OCI-LY7 (cell line): ENCODE results near the gene ID1. TPM values are rescaled to one million over a fixed set of nuclear protein-coding genes. Genes with fewer than 3 reads are reported as not detected.

Experiments
- BruUV-seq: library from RNA; stranded (reverse); fragments of 400-500 nt; replicated peaks from 2 replicates; lab custom pipeline; 2021; lab: Mats Ljungman, UMichigan
- CTCF ChIA-PET: fragments of 300-600 bp; sonication (Branson Sonifier 250); formaldehyde crosslinking; loops from one replicate; lab custom pipeline; 2022; ENCODE audit warnings: antibody characterized with exemption; ENCODE audit not compliant: unreplicated experiment; lab: Charles Lee
- POLR2A ChIA-PET: fragments of 300-600 bp; sonication (Branson Sonifier 250); formaldehyde crosslinking; loops from one replicate; lab custom pipeline; 2022; ENCODE audit warnings: antibody characterized with exemption; lab: Charles Lee
- DNase-seq: peaks from one replicate; pipeline ENCODE4 v3.0.0-alpha.2; 2015; ENCODE audit warnings: low spot score
- H2AFZ ChIP-seq: fragments of 200-600 bp; sonication (generic), shearing (Covaris generic); 2 replicates; pipeline ENCODE4 v1.6.1; 2014; ENCODE audit warnings: mild to moderate bottlenecking, antibody characterized with exemption, low read length, moderate library complexity
- H3K27ac ChIP-seq: fragments of 200-600 bp; sonication (generic); 2 replicates; pipeline ENCODE4 v1.5.1; 2014; ENCODE audit warnings: mixed run types, low read depth, mild to moderate bottlenecking, moderate library complexity, low read length, inconsistent platforms; ENCODE audit not compliant: poor library complexity, severe bottlenecking
- H3K36me3 ChIP-seq: fragments of 200-600 bp; sonication (generic); 2 replicates; pipeline ENCODE4 v1.6.1; 2014; ENCODE audit warnings: mild to moderate bottlenecking, antibody characterized with exemption, low read length, moderate library complexity, mixed read lengths; ENCODE audit not compliant: insufficient read depth
- H3K4me1 ChIP-seq: fragments of 200-600 bp; sonication (generic); 2 replicates; pipeline ENCODE4 v1.5.1; 2014; ENCODE audit warnings: mild to moderate bottlenecking, low read length; ENCODE audit not compliant: insufficient read depth, poor library complexity, severe bottlenecking
- H3K4me2 ChIP-seq: fragments of 200-600 bp; sonication (generic); 2 replicates; pipeline ENCODE4 v1.6.1; 2014; ENCODE audit warnings: mild to moderate bottlenecking, low read length
- H3K4me3 ChIP-seq: fragments of 200-600 bp; sonication (generic); 2 replicates; pipeline ENCODE4 v1.5.1; 2014; ENCODE audit warnings: mild to moderate bottlenecking, low read depth, low read length; ENCODE audit not compliant: poor library complexity, severe bottlenecking
- H3K79me2 ChIP-seq: fragments of 200-600 bp; sonication (generic); 2 replicates; pipeline ENCODE4 v1.6.1; 2016; ENCODE audit warnings: low read depth, mild to moderate bottlenecking, low read length, moderate library complexity, mixed read lengths; ENCODE audit not compliant: insufficient read depth
- H3K9me2 ChIP-seq: fragments of 200-600 bp; sonication (generic); 2 replicates; pipeline ENCODE4 v1.6.1; 2016; ENCODE audit warnings: mild to moderate bottlenecking, low read length, mixed read lengths; ENCODE audit not compliant: insufficient read depth
- H3K9me3 ChIP-seq: fragments of 200-600 bp; sonication (generic); 2 replicates; pipeline ENCODE4 v1.6.1; 2014; ENCODE audit warnings: mild to moderate bottlenecking, mixed run types, low read length, mixed read lengths
- H4K20me1 ChIP-seq: fragments of 200-600 bp; sonication (generic); 2 replicates; pipeline ENCODE4 v1.6.1; 2014; ENCODE audit warnings: mild to moderate bottlenecking, antibody characterized with exemption, low read length, moderate library complexity, mixed read lengths; ENCODE audit not compliant: insufficient read depth
- EZH2phosphoT487 ChIP-seq: fragments of 200-600 bp; sonication (generic); IDR thresholded peaks from 2 replicates; pipeline ENCODE4 v1.6.1; 2018; ENCODE audit warnings: low read depth, borderline replicate concordance, mild to moderate bottlenecking, mixed run types, antibody characterized with exemption, low read length, moderate library complexity, mixed read lengths
- intact Hi-C: fragments of 100-400 bp; cut with micrococcal nuclease; formaldehyde crosslinking; loops from one replicate; pipeline ENCODE4 v1.10.0; 2022; ENCODE audit not compliant: unreplicated experiment
- total RNA-seq, 2 experiments: library from RNA; depleted of rRNA in 1 of 2; stranded (reverse); fragments of >200 nt in 1 of 2; shearing (Covaris generic) in 1 of 2; gene quantifications; 2 replicates each; pipeline ENCODE4 v1.2.3, GENCODE V29; 2014 to 2022
- TF ChIP-seq, protein P1 (sequence below): fragments of 200-600 bp; sonication (generic); conservative IDR thresholded peaks from 2 replicates; pipeline ENCODE4 v1.5.1; 2014; ENCODE audit warnings: mild to moderate bottlenecking, antibody characterized with exemption, low read length, moderate library complexity, mixed read lengths

The ID1 gene
- total RNA-seq, 2 experiments from 2014 or later: 3.3 to 3.6 TPM

DNA sequence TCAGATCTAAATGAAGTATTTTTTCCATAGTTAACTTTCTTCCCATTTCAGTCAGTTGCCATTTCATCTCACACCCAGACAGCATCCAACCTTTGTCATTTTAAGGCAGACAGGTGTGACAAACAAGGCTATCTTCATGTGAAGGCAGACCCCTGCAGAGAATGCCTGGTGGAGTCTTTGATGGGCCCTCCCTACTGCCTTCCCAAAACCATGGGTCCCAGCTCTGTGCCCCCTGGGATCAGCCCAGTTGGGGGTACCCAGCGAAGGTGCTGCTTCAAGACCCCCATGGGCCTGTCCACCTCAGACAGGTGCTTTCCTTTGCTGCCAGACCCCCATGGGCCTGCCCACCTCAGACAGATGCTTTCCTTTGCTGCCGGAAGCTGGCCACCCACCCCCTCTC is 28.3 kb upstream of the ID1 start:
- Histone ChIP-seq H3K4me1 (peaks cover 16% of the 10 kb centered on the region), H3K79me2 (no peaks in the 10 kb centered on the region), H2AFZ (no peak overlapping the region), H3K4me2 (no peak overlapping the region), H3K27ac (no peak overlapping the region), H4K20me1 (no peaks in the 10 kb centered on the region), H3K9me2 (no peaks in the 10 kb centered on the region), H3K4me3 (no peak overlapping the region), H3K9me3 (no peaks in the 10 kb centered on the region), H3K36me3 (no peaks in the 10 kb centered on the region)
- ChIA-PET POLR2A (no interaction called here), CTCF (no interaction called here)
- no peak for TF ChIP-seq EZH2phosphoT487
- TF ChIP-seq, protein P1, sequence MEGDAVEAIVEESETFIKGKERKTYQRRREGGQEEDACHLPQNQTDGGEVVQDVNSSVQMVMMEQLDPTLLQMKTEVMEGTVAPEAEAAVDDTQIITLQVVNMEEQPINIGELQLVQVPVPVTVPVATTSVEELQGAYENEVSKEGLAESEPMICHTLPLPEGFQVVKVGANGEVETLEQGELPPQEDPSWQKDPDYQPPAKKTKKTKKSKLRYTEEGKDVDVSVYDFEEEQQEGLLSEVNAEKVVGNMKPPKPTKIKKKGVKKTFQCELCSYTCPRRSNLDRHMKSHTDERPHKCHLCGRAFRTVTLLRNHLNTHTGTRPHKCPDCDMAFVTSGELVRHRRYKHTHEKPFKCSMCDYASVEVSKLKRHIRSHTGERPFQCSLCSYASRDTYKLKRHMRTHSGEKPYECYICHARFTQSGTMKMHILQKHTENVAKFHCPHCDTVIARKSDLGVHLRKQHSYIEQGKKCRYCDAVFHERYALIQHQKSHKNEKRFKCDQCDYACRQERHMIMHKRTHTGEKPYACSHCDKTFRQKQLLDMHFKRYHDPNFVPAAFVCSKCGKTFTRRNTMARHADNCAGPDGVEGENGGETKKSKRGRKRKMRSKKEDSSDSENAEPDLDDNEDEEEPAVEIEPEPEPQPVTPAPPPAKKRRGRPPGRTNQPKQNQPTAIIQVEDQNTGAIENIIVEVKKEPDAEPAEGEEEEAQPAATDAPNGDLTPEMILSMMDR: no peak
- no peak for DNase-seq
- BruUV-seq: no TSS peak
- intact Hi-C loops: no loop called here

DNA sequence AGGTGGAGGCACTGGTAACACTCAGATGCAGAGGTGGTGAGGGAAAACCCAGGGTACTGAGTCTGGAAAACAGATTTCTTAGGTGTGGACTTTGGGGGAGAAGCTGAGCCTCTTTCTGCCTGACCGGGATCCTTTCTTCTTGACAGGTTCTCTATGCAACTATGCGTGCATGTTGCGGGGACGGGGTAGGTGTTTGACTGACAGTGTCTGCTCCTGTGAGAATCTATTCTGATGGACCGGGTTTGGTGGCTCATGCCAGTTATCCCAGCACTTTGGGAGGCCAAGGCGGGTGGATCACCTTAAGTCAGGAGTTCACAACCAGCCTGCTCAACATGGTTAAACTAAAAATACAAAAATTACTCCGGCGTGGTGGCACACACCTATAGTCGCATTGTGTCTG is 27.9 kb upstream of the ID1 start:
- ChIA-PET POLR2A (interaction anchor here (0.6 kb wide), 1 partner anchor 23 kb away, joined by 3 read pairs; no protein-coding TSS in a partner anchor), CTCF (no interaction called here)
- no TSS peak for BruUV-seq

More for the DNA sequence above, 27.9 kb upstream of the ID1 start:
- no peak overlapping the region for H3K27ac ChIP-seq
- H3K9me2 ChIP-seq: no peaks in the 10 kb centered on the region
- no peaks in the 10 kb centered on the region for H3K9me3 ChIP-seq
- no peak for DNase-seq
- no peaks in the 10 kb centered on the region for H4K20me1 ChIP-seq
- H2AFZ ChIP-seq: no peak overlapping the region
- peaks cover 13% of the 10 kb centered on the region for H3K4me1 ChIP-seq
- intact Hi-C loops: no loop called here
- TF ChIP-seq, protein P1: no peak
- no peak for TF ChIP-seq EZH2phosphoT487
- H3K36me3 ChIP-seq: no peaks in the 10 kb centered on the region
- no peaks in the 10 kb centered on the region for H3K79me2 ChIP-seq
- H3K4me2 ChIP-seq: no peak overlapping the region
- no peak overlapping the region for H3K4me3 ChIP-seq
